SKM-1 treated with dmso at 0.1 percent for 144 hours (cell line): ENCODE measurements around the gene SLC9A1.
A peak's percentile ranks its signal among the peaks of the same experiment; 100 is the strongest.

ENCODE experiments used
- DNase-seq: peaks from one replicate; lab custom pipeline; 2025; ENCODE audit not compliant: unreplicated experiment; lab: John Stamatoyannopoulos, UW

SLC9A1 gene

DNA sequence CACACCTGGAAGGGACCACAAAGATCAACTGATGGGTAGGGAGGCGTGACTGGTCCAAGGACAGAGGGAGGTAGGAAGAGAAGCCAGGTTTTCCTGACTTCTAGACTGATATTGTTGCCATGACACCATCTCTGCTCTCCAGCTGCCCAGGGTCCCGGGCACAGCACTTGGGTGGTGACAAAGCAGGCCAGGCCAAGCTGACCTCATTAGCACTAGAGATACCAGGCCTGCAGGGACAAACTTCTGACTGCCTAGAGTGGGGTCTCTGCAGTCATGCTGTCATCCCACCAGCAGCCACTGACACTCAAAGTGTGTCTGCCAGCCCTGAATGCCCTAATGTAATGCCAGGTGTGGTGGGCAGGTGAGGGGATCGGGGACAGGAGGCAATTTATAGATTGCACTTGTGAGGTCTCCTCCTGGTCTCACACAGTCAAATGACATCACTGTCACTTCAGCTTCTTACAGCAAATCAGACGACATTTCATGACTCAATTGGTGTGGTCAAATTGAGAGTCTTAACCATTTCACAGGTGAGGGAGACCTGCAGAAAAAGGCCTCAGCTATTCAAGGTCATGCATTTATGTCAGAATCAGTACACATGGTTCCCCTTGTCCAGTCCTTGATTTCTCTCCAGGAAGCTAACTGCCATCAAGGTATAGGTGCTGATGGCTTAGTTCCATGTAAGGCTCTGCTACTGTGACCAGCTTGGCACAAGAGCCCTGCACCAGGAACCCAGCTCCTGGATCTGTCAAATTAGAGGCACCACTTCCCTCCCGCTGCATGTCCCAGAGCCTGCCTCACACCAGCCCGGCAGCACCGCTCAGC is 2.7 kb downstream of the SLC9A1 start:
- DNase-seq = no peak

DNA sequence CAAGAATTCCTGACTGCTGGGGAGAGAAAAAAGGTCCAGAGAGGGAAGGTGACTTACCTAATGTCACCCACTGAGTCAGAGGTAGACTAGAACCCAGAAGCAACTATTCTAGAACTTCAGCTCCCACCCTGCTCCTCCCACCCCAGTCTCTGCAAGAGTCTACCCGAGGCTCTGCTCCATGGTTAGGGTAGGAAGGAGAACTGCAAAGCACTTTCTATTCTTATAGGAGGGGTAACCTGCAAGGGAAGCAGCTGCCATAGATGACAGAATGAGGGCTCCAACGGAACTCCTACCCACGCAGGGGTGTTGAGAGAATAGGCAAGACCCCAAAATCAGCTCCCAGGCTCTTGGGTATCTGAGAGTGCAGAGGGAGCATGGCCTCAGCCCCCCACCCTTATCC is 4.3 kb downstream of the SLC9A1 start:
- no peak for DNase-seq

DNA sequence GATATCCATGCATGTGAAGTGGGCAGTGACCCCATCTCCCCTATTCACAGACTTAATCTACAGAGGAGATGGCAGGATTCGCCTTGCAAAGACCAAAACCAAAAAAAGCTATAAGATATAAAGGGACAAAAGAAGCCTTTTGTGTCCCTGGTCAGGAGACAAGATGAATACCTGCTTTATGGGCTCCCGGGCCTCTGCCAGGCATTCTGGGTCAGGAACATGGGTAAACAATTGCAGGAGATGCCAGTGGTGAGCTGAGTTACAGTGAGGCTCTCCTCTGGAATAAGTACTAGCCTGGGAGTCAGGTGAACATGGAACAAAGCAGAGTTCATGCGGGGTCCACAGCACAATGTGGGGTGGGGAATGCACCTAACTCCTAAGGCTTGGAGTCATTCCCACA is 4.7 kb downstream of the SLC9A1 start:
- no peak for DNase-seq

DNA sequence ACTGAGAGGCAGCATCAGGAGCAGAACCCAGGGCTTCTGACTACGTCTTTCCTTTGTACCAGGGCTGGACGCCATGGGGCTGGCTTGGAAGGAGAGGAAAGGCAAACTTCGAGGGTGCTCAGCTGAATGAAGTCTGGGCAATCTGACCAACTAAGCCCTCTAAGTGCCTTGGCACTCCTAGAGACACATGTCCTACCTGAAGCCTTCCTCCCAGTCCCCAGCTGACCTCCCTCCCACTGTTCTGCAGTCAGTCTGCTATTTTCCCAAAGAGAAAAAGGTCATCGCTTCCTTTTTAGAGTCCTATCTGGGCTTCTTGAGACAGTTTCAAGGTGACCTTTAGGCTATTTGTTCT is 5.2 kb downstream of the SLC9A1 start:
- no peak for DNase-seq

- no peak for DNase-seq
Observed at GRCh38 chr1:27149084-27149761, 5.7 kb downstream of the SLC9A1 start.

- DNase-seq = no peak
Observed at GRCh38 chr1:27148591-27148990, 6.3 kb downstream of the SLC9A1 start.

DNA sequence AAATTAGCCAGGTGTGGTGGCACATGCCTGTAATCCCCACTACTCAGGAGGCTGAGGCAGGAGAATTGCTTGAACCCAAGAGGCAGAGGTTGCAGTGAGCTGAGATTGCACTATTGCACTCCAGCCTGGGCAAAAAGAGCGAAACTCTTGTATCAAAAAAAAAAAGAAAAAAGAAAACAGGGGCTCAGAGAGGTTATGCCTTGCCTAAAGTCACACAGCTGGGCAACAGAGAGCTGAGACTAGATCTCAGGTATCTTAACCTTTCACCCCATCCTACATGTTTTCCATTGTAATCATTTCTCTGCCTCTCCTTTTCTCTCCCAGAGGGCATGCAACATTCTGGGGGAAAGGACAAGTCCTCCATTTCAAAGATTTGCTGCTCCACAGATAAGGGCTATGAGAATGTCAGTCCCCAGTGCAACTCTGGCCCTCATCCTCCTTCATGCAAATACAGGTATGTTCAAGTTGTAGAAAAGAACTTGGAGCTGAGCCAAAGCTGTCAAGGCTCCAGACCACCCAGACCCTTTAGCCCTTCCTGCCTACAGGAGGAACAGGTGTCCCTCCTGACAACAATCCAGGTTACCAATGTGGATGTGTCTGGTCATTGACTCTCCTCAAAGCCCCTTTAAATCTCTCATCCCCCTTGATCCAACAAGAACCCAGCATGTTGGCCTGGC is 6.9 kb downstream of the SLC9A1 start:
- DNase-seq = no peak

GRCh38 chr1:27145934-27146354 is 9.0 kb downstream of the SLC9A1 start:
- DNase-seq = no peak

DNA sequence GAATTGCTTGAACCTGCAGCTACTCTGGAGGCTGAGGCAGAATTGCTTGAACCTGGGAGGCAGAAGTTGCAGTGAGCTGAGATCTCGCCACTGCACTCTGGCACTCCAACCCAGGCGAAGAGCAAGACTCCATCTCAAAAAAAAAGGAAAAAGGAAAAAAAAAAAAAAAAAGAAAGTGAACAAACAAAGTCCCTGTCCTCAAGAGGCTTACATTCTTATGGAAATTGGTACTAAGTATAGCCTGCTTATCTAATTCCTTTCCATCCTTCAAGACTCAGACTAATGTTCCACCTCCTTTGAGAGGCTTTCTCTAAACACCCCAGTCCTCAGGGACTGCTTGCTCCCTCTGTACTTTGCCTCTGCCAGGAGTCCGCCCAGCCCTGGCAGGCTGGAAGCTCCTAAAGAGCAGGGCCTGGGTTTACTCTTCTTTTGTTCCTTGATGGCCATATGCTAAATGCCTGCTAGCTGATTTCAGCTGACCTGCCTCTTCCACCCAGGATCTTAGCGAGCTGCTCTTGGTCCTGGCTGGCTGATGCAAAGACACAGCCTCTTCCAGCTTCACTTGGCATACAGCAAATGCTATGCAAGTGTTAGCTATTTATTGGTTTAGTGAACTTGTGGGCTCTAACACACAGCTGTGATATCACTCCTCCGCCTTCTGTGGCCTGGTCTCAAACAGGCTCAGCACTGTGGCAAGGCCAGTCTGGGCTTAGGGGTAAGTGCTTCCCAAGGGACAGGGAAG is 9.8 kb downstream of the SLC9A1 start:
- no peak for DNase-seq

DNA sequence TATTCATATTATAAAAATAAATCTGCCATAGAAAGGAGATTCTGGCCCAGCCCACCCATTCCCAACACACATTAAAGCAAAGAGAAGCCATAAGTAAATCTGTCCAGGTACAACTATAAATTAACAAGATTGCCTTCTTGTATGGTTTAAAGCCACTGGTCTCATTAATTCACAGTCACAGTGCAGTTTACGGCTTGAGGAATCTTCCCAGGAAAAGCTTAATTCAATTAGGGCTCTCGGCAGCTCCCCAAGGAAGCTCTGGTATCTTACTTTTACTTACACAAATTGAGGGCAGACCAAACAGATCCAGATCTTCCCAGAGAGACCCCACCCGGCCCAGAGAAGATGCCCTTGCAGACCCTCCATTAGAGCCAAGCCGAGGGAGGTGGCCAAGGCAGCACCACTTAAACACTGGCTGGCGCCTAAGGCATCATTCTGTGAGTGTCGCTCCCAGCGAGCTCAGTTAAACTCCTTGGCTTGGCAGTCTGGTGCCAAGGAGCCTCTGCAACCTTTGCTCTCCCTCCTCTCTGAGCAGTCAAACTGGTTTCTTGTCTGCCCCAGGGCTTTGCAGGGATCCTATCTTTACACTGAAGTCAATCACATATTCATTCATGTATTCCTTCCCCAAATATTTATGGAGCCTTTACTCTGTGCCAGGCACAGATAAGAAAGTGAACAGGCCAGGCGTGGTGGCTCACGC is 10.7 kb downstream of the SLC9A1 start:
- DNase-seq = no peak

DNA sequence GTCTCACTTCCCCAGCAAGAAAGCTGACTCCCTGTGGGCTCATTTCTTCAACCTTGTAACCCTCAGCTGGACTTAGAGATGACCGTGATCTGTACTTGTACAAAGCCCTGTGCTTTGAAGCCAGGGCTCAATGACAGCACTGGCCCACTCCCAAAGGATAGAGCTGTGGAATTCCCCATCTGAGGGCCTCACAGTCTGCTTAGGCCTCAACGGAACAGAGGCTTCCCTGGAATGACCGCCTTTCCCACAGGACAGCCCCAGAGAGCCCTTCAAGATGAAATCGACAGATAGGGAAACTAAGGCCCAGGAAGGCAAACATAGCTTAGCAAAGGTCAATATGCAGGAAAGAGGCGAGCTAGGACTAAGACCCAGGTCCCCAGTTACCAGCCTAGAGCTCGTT is 11.5 kb downstream of the SLC9A1 start:
- no peak for DNase-seq

DNA sequence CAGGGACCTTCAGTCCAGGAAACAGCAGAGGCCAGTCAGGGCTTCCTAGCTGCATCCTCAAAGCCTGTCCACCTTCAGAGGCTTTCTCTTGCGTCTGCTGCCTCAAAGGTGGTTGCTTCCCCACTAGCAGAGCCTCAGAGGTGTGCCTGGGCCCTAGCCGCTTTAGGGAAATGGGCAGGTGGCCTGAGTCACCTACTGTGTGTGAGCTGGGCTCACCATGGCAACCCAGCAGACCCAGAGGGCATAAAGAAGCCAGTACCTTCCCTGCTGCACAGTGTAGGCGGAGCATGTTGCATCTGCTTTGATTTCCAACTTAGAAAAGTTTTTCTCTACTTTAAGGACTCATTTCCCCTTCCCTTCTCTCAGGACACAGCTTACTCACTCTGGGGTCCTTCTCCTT is 12.5 kb downstream of the SLC9A1 start:
- DNase-seq = no peak

GRCh38 chr1:27141266-27142003 is 13.5 kb downstream of the SLC9A1 start:
- DNase-seq = no peak

GRCh38 chr1:27139980-27140379 is 14.9 kb downstream of the SLC9A1 start:
- no peak for DNase-seq

GRCh38 chr1:27138927-27139326 is 16.0 kb downstream of the SLC9A1 start:
- no peak for DNase-seq

GRCh38 chr1:27138368-27138767 is 16.6 kb downstream of the SLC9A1 start:
- DNase-seq = no peak

DNA sequence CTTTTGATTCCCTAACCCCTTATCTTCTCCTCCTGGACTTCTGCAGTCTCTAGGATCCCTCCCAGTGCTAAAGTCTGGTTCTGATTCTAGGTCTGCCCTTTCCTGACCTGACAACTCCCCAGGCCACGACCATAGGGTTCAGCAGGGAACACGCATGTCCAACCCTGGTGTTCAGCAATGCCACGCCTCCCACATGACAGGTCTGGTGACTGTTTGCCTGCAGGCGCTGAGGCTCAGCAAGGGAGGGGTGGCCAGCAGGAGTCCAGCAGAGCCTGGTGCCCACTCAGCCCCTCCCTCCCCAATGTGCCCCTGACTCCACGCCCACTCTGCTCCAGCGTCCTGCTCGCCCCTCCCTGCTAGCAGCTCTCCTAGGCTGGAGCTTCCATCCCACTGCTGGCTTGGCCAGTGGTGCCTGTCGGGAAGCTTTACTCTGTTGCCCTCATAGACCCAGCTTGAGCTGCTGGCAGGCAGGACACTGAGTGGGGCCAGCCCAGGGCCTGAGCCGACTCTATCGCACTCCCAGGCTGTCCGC is 17.3 kb downstream of the SLC9A1 start:
- no peak for DNase-seq

GRCh38 chr1:27136998-27137542 is 17.9 kb downstream of the SLC9A1 start:
- peak; percentile 87 for DNase-seq

- DNase-seq = no peak
Observed at GRCh38 chr1:27136236-27136551, 18.7 kb downstream of the SLC9A1 start.
